GM19468 (cell line): ENCODE results near the gene ADORA3.

Experiments
- ATAC-seq: cut with Tn5 transposase; IDR thresholded peaks from one replicate; pipeline ENCODE4 v1.9.1; 2021; ENCODE audit warnings: mild to moderate bottlenecking, moderate library complexity, moderate number of reproducible peaks; ENCODE audit not compliant: unreplicated experiment; ENCODE audit errors: extremely low read depth

The ADORA3 gene

GRCh38 chr1:111509997-111510375, 6.6 kb upstream of the ADORA3 start:
- ATAC-seq, result no peak

- peak; percentile 52 for ATAC-seq
Measured at GRCh38 chr1:111507411-111508201, 4.2 kb upstream of the ADORA3 start.

- ATAC-seq, result no peak
Measured at GRCh38 chr1:111506561-111506960, 3.1 kb upstream of the ADORA3 start.

- peak; percentile 18 for ATAC-seq
Measured at GRCh38 chr1:111505641-111506119, 2.2 kb upstream of the ADORA3 start.

- ATAC-seq, result no peak
Measured at GRCh38 chr1:111504097-111504496, 664 bp upstream of the ADORA3 start.

- ATAC-seq, result no peak
Measured at GRCh38 chr1:111501645-111502044, 1.8 kb downstream of the ADORA3 start.

GRCh38 chr1:111499026-111499785, 4.2 kb downstream of the ADORA3 start:
- no peak for ATAC-seq

- ATAC-seq, result no peak
Measured at GRCh38 chr1:111497592-111497991, 5.8 kb downstream of the ADORA3 start.

- no peak for ATAC-seq
Measured at GRCh38 chr1:111496398-111496797, 7.0 kb downstream of the ADORA3 start.

GRCh38 chr1:111491070-111491469, 12.4 kb downstream of the ADORA3 start:
- no peak for ATAC-seq

- no peak for ATAC-seq
Measured at GRCh38 chr1:111490220-111490619, 13.2 kb downstream of the ADORA3 start.

GRCh38 chr1:111489604-111490003, 13.8 kb downstream of the ADORA3 start:
- no peak for ATAC-seq

GRCh38 chr1:111488669-111489068, 14.8 kb downstream of the ADORA3 start:
- ATAC-seq, result no peak

GRCh38 chr1:111487133-111487532, 16.3 kb downstream of the ADORA3 start:
- ATAC-seq, result no peak

- no peak for ATAC-seq
Measured at GRCh38 chr1:111486431-111486830, 17.0 kb downstream of the ADORA3 start.

GRCh38 chr1:111484391-111485026, 18.9 kb downstream of the ADORA3 start:
- ATAC-seq, result no peak

GRCh38 chr1:111483876-111484275, 19.6 kb downstream of the ADORA3 start:
- ATAC-seq, result no peak

GRCh38 chr1:111483166-111483565, 20.3 kb downstream of the ADORA3 start:
- ATAC-seq, result no peak

GRCh38 chr1:111481387-111482221, 21.8 kb downstream of the ADORA3 start:
- no peak for ATAC-seq

- ATAC-seq, result no peak
Measured at GRCh38 chr1:111480674-111481073, 22.8 kb downstream of the ADORA3 start.
